GM23338 (cell line): Measurements from ENCODE around the gene MMP28. TPM values are rescaled to one million over a fixed set of nuclear protein-coding genes. Genes with fewer than 3 reads are reported as not detected.

ENCODE experiments used
- ATAC-seq: fragments of 200-7000 bp; cut with Tn5 transposase; 3 replicates; pipeline ENCODE4 v1.9.1; 2020
- DNase-seq: peaks from one replicate; pipeline ENCODE4 v3.0.0-alpha.2; 2015; ENCODE audit warnings: low spot score
- H2AFZ ChIP-seq: fragments of 200-600 bp; sonication (generic); 2 replicates; pipeline ENCODE4 v1.8.0; 2016; ENCODE audit warnings: antibody characterized with exemption, mild to moderate bottlenecking, moderate library complexity
- H3F3A ChIP-seq: fragments of 200-600 bp; sonication (generic); replicated peaks from 2 replicates; pipeline ENCODE4 v1.8.0; 2017; ENCODE audit warnings: antibody characterized with exemption, mixed run types, low read depth
- H3K27ac ChIP-seq: fragments of 200-600 bp; sonication (generic); 2 replicates; pipeline ENCODE4 v1.6.1; 2016; ENCODE audit warnings: low read depth
- H3K27me3 ChIP-seq: fragments of 200-600 bp; sonication (generic); 2 replicates; pipeline ENCODE4 v1.8.0; 2016; ENCODE audit warnings: mild to moderate bottlenecking, mixed run types, moderate library complexity; ENCODE audit not compliant: insufficient read depth
- H3K36me3 ChIP-seq: fragments of 200-600 bp; sonication (generic); 2 replicates; pipeline ENCODE4 v1.8.0; 2016; ENCODE audit warnings: mild to moderate bottlenecking; ENCODE audit not compliant: insufficient read depth
- H3K4me1 ChIP-seq: fragments of 200-600 bp; sonication (generic); 2 replicates; pipeline ENCODE4 v1.8.0; 2016; ENCODE audit warnings: mild to moderate bottlenecking, moderate library complexity; ENCODE audit not compliant: insufficient read depth
- H3K4me2 ChIP-seq: fragments of 200-600 bp; sonication (generic); 2 replicates; pipeline ENCODE4 v1.7.1; 2017; ENCODE audit warnings: mixed run types
- H3K4me3 ChIP-seq: fragments of 200-600 bp; sonication (generic); 2 replicates; pipeline ENCODE4 v1.6.1; 2016; ENCODE audit warnings: mixed run types
- H3K79me2 ChIP-seq: fragments of 200-600 bp; sonication (generic); replicated peaks from 2 replicates; pipeline ENCODE4 v1.8.0; 2017; ENCODE audit warnings: mild to moderate bottlenecking; ENCODE audit not compliant: insufficient read depth
- H3K9me2 ChIP-seq: fragments of 200-600 bp; sonication (generic); 2 replicates; pipeline ENCODE4 v1.8.0; 2017; ENCODE audit not compliant: insufficient read depth
- H4K20me1 ChIP-seq: fragments of 200-600 bp; sonication (generic); replicated peaks from 2 replicates; pipeline ENCODE4 v1.8.0; 2017; ENCODE audit warnings: mild to moderate bottlenecking; ENCODE audit not compliant: insufficient read depth
- H3K27ac Mint-ChIP-seq: 2 replicates; pipeline ENCODE4 v1.8.0; 2020; ENCODE audit warnings: inconsistent platforms, mild to moderate bottlenecking, moderate library complexity, mixed read lengths
- H3K27me3 Mint-ChIP-seq: 3 replicates; pipeline ENCODE4 v1.8.0; 2022; ENCODE audit warnings: low read depth, mild to moderate bottlenecking, moderate library complexity, mixed read lengths, inconsistent platforms; ENCODE audit not compliant: insufficient read depth, poor library complexity
- H3K36me3 Mint-ChIP-seq: 3 replicates; pipeline ENCODE4 v1.8.0; 2021; ENCODE audit warnings: low read depth, mild to moderate bottlenecking, inconsistent platforms, moderate library complexity, mixed read lengths
- H3K4me1 Mint-ChIP-seq: 3 replicates; pipeline ENCODE4 v1.8.0; 2020; ENCODE audit warnings: mild to moderate bottlenecking, inconsistent platforms, mixed read lengths
- H3K4me3 Mint-ChIP-seq: 3 replicates; pipeline ENCODE4 v1.8.0; 2021; ENCODE audit warnings: moderate library complexity, mild to moderate bottlenecking, inconsistent platforms, mixed read lengths
- H3K9me3 Mint-ChIP-seq: 3 replicates; pipeline ENCODE4 v1.8.0; 2020; ENCODE audit warnings: moderate library complexity, mild to moderate bottlenecking, inconsistent platforms, mixed read lengths
- CREB1 ChIP-seq: fragments of 250-450 bp; sonication (Bioruptor Pico); IDR thresholded peaks from 2 replicates; pipeline ENCODE4 v1.5.0; 2020; ENCODE audit warnings: low read depth, mild to moderate bottlenecking, moderate library complexity
- ETS1 ChIP-seq: IDR thresholded peaks from 2 replicates; pipeline ENCODE4 v1.6.1; 2016; ENCODE audit warnings: antibody characterized with exemption
- EZH2 ChIP-seq: fragments of 200-600 bp; sonication (generic); IDR thresholded peaks from one replicate; pipeline ENCODE4 v1.8.0; 2017; ENCODE audit warnings: antibody characterized with exemption, mild to moderate bottlenecking, low read depth; ENCODE audit not compliant: unreplicated experiment
- EZH2phosphoT487 ChIP-seq: fragments of 200-600 bp; sonication (generic); IDR thresholded peaks from one replicate; pipeline ENCODE4 v1.8.1; 2018; ENCODE audit warnings: antibody characterized with exemption; ENCODE audit not compliant: unreplicated experiment
- JUNB ChIP-seq: IDR thresholded peaks from one replicate; pipeline ENCODE4 v1.6.1; 2016; ENCODE audit warnings: antibody characterized with exemption; ENCODE audit not compliant: unreplicated experiment
- NANOG ChIP-seq: IDR thresholded peaks from 2 replicates; pipeline ENCODE4 v1.6.1; 2016; ENCODE audit warnings: antibody characterized with exemption, borderline replicate concordance
- POLR2AphosphoS5 ChIP-seq: IDR thresholded peaks from 2 replicates; pipeline ENCODE4 v1.6.1; 2016; ENCODE audit warnings: antibody characterized with exemption, low read depth
- STAT1 ChIP-seq: IDR thresholded peaks from one replicate; pipeline ENCODE4 v1.6.1; 2016; ENCODE audit warnings: antibody characterized with exemption; ENCODE audit not compliant: unreplicated experiment
- ZNF114 ChIP-seq: fragments of 250-450 bp; sonication (Bioruptor Pico); IDR thresholded peaks from 2 replicates; pipeline ENCODE4 v1.5.0; 2020; ENCODE audit warnings: mild to moderate bottlenecking, moderate library complexity
- ZNF331 ChIP-seq: fragments of 250-450 bp; sonication (Bioruptor Pico); IDR thresholded peaks from 2 replicates; pipeline ENCODE4 v1.5.0; 2020; ENCODE audit warnings: low read depth, mild to moderate bottlenecking, moderate library complexity
- ZNF462 ChIP-seq: fragments of 250-450 bp; sonication (Bioruptor Pico); IDR thresholded peaks from 2 replicates; pipeline ENCODE4 v1.5.0; 2020; ENCODE audit warnings: mild to moderate bottlenecking, moderate library complexity
- polyA plus RNA-seq: library from polyadenylated mRNA; unstranded; fragments of >200 nt; fragmentation: Nextera tagmentation; extraction: Ambion mirVana; gene quantifications from 2 replicates; pipeline ENCODE4 v1.2.1, GENCODE V29; 2016
- total RNA-seq: library from RNA; depleted of rRNA; stranded (reverse); fragments of >200 nt; shearing (Covaris generic); gene quantifications from 2 replicates; pipeline ENCODE4 v1.2.3, GENCODE V29; 2014
- TF ChIP-seq, protein P1 (sequence below), 2 experiments: fragments of 200-600 bp in 1 of 2; sonication (generic) in 1 of 2; conservative IDR thresholded peaks; 2 replicates each; pipeline versions ENCODE4 v1.5.1 to v1.6.1; 2016 to 2017; ENCODE audit warnings: antibody characterized with exemption in 2 of 2, low read depth in 2 of 2, mild to moderate bottlenecking in 2 of 2, moderate library complexity in 1 of 2

MMP28 gene
- total and polyA plus RNA-seq, 2 experiments from 2014 or later, result not detected

DNA sequence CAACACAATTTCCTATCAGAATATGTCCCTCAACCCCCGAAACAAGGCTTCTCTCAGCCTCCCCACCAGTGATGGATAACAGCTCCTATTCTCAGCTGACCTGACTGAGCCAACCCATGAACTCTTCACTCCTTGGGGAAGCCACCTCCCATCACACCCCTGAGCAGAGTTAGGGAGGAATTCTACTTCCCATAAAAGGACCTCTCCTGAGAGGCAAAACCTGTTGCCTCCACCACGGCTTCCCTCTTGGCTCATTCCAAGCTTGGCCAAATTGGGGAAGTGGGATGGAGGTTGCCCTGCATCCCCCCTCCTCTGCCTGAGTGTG, 69.7 kb downstream of the MMP28 start:
- Histone ChIP-seq H3K27ac (no peak overlapping the region), H4K20me1 (peaks cover 5% of the 10 kb centered on the region), H3K4me2 (no peak overlapping the region), H3K4me1 (peaks cover 21% of the 10 kb centered on the region), H3K4me3 (no peak overlapping the region), H2AFZ (no peak overlapping the region), H3K9me2 (no peaks in the 10 kb centered on the region), H3K79me2 (no peaks in the 10 kb centered on the region), H3K36me3 (peaks cover 16% of the 10 kb centered on the region), H3F3A (0 out of 2 replicates have a peak, but pooled peaks cover 3% of the 10 kb centered on the region), H3K27me3 (peaks cover 4% of the 10 kb centered on the region; the same call in 1 of the 2 replicates)
- Mint-ChIP-seq H3K27ac (no peak overlapping the region; the same call in 1 of the 2 replicates), H3K4me1 (peaks cover 32% of the 10 kb centered on the region), H3K27me3 (peaks cover 2% of the 10 kb centered on the region), H3K9me3 (no peaks in the 10 kb centered on the region), H3K36me3 (peaks cover 21% of the 10 kb centered on the region), H3K4me3 (no peak overlapping the region)
- no peak for TF ChIP-seq ZNF114
- TF ChIP-seq EZH2phosphoT487, result no peak
- TF ChIP-seq ZNF462 (CRISPR knock-in tag), result no peak
- no peak for TF ChIP-seq NANOG
- TF ChIP-seq ETS1, result no peak
- no peak for TF ChIP-seq EZH2
- no peak for TF ChIP-seq JUNB
- TF ChIP-seq, protein P1, sequence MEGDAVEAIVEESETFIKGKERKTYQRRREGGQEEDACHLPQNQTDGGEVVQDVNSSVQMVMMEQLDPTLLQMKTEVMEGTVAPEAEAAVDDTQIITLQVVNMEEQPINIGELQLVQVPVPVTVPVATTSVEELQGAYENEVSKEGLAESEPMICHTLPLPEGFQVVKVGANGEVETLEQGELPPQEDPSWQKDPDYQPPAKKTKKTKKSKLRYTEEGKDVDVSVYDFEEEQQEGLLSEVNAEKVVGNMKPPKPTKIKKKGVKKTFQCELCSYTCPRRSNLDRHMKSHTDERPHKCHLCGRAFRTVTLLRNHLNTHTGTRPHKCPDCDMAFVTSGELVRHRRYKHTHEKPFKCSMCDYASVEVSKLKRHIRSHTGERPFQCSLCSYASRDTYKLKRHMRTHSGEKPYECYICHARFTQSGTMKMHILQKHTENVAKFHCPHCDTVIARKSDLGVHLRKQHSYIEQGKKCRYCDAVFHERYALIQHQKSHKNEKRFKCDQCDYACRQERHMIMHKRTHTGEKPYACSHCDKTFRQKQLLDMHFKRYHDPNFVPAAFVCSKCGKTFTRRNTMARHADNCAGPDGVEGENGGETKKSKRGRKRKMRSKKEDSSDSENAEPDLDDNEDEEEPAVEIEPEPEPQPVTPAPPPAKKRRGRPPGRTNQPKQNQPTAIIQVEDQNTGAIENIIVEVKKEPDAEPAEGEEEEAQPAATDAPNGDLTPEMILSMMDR (conservative IDR thresholded peaks at IDR 0.05; ENCODE audit: low read depth in 2 of 2), result no peak
- TF ChIP-seq CREB1 (CRISPR knock-in tag), result no peak
- no peak for TF ChIP-seq STAT1
- no peak for TF ChIP-seq POLR2AphosphoS5
- TF ChIP-seq ZNF331, result no peak
- DNase-seq (no peak), ATAC-seq (no peak)
